HEK293 (cell line): ENCODE results near the gene MAN1C1.

Experiments
- CTCF ChIP-seq: fragments of 450-650 bp; formaldehyde crosslinking; IDR thresholded peaks from 2 replicates; pipeline ENCODE4 v1.5.1; 2016; ENCODE audit warnings: missing biosample characterization, missing genetic modification characterization
- WT1 ChIP-seq: fragments of 450-650 bp; formaldehyde crosslinking; IDR thresholded peaks from 2 replicates; pipeline ENCODE4 v1.5.1; 2016; ENCODE audit warnings: missing biosample characterization, missing genetic modification characterization

DNA sequence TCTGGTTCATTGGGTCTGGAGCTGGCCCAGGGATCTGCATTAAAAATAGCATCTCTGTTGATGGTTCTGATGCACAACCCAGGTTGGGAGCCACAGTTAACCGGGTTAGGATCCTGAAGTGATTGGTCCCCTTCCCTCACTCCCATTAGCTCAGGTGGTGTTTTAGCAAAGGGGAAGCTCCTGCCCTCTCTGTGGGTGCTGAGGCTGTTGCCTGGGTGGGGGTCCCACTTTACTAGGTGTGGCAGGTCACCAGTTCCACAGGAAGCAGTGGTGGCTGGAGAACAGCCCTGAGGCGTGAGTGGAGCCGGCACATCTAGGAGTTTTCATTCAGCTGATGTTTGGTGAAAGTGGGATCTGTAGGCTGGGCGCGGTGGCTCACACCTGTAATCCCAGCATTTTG, 86.5 kb downstream of the MAN1C1 start:
- TF ChIP-seq CTCF = no peak
- TF ChIP-seq WT1 (tag by site-specific recombination) = no peak
